Measurements from ENCODE around the gene PDGFD.

- TF ChIP-seq CTCF (IDR thresholded peaks at IDR 0.05), result no peak
- TF ChIP-seq POLR2A (IDR thresholded peaks at IDR 0.05), result no peak
- TF ChIP-seq POLR2AphosphoS5 (IDR thresholded peaks at IDR 0.05; ENCODE audit: insufficient read depth in 1 of 2, low read depth in 1 of 2), result no peak
Observed at GRCh38 chr11:103967985-103968384, 196.0 kb downstream of the PDGFD start.
